Stimulated activated CD4-positive, alpha-beta T cell treated with anti-CD3 and anti-CD28 coated beads, Interleukin-12 subunit alpha, Interleukin-12 subunit beta, amount 100 ng/mL, for 24 hours (primary cell): ENCODE results near the gene SGTA.

ENCODE experiments used
- DNase-seq, 2 experiments: peaks; one replicate each; pipeline ENCODE4 v3.0.0-alpha.2; 2020; ENCODE audit warnings: low read depth in 2 of 2

Gene SGTA

DNA sequence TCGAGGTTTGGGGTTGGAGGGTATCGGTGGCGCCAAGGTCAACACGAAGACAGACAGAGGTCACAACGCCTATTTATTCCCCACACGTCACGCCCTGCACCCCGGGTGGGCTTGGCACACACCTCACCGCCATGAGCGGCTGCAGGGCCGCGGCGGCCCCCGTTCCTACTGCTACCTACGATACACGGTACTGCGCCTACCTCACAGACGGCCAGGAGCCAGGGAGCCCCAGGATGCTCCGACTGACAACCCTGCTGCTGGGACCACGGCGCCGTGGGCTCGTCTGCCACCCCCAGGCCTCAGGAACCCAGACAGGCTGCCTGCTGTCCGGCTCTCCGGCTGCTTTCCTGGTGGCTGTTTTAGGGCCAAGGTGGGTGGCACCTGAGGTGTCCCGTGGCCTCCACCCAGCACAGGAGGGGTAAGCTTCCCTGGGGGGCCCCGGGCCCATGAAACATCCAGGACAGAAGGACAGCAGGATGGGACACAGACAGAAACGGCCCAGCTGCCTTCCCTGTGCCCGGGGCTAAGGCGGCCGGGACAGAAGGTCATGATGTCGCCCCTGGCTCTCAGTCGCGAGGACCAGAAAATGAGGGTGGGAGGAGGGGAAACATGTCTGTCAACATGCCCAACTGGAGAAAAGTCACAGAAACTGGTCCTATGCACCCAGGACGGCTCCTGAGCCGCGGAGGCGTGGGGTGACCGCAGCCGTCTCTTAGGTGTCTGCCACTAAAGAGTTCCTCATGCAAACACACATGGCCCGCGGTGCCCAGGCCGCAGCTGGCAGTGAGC, 28.2 kb downstream of the SGTA start:
- no peak for DNase-seq

DNA sequence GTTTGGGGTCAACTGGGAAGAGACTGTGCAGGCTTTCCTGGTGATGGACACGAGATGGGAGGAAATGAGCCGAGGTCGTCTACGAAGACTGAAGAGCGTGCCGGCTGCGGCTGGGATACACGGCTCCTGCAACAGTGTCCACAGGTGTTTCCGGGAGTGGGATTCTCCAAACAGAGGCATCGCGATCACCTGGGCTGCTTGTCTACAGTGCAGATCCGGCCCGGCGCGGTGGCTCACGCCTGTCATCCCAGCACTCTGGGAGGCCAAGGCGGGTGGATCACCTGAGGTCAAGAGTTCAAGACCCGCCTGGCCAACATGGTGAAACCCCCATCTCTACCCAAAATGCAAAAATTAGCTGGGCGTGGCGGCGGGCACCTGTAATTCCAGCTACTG, 31.6 kb downstream of the SGTA start:
- no peak for DNase-seq

DNA sequence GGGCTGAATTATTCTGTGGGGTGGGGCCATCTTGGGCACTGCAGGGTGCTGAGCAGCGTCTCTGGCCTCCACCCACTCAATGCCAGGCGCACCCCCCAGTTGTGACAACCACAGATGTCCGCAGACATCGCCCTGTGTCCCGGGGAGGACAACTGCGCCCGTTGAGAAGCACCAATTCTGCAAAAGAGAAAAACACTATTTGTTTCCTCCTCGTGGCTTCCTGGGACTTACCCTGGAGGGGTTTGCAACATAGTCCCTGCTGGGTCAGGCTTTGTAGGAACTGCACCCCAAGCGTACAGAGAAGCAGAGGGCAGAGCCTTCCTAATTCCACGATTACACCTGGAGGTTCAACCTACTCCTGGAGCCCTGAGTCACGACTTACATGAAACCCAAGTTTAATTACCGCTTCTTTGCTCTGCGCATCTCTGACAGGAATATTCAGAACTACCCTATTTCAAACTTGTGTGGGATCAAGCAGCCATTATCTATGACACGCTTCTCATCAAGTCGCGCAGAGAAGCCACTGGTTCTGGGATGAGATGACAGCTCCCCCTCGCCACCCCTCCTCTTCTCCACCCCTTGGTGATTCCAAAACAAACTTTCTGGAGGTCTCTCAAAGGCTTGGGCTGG, 32.1 kb downstream of the SGTA start:
- DNase-seq = no peak

DNA sequence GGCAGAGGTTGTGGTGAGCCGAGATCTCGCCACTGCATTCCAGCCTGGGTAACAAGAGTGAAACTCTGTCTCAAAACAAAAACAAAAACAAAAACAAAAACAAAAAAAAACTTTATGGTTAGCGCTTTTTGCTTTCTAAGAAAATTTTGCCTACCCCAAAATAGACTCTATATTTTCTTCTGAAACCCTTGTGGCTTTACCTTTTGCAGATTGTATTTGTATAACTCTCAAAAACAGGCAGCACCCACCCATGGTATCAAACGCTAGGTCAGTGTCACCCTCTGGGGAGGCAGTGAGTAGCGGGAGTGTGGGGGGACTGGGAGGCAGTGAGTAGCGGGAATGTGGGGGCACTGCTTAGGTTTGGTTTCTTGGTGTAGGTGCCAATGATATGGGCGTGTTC, 35.7 kb downstream of the SGTA start:
- DNase-seq = no peak

DNA sequence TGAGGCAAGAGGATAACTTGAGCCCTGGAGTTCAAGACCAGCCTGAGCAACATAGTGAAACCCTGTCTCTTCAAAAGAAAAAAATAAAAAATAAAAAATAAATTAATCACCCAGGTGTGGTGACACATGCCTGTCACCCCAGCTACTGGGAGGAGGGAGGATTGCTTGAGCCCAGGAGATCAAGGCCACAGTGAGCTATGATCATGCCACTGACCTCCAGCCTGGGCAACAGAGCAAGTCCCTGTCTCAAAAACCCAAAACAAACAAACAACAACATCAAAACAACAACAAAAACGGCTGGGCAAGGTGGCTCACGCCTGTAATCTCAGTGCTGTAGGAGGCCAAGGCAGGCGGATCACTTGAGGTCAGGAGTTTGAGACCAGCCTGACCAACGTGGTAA, 39.0 kb downstream of the SGTA start:
- no peak for DNase-seq

DNA sequence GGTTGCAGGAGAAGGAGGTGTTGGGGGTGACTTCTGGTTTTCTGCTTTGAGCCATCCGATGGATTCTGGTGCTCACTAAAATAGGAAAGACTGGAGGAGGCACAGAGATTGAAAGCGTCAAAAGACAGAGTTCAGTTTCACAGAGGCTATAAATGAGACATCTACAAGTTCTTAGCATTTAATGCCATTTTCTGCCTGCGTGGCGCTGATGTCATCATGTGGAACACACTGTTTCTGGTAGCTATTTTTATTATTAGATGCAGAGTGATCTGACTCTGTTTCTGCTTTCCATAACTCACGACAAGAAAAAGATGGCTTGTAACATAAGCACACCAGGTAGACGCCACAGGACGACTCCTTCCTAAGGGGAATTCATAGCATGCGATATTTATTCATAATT, 40.0 kb downstream of the SGTA start:
- DNase-seq = no peak

DNA sequence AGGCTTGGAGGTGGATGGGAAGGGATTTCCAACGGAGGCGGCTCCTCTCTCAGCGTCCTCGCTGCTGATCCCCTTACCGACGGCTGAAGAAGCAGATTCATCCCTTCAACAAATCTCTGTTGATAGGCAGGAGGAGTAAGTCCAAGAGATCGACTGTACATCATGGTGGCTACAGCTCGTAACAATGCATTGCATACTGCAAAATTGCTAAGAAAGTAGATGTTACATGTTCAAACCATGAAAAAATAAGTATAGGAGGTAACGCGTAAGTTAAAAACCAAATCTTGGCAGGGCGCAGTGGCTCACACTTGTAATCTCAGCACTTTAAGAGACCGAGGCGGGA, 42.8 kb downstream of the SGTA start:
- DNase-seq = no peak

DNA sequence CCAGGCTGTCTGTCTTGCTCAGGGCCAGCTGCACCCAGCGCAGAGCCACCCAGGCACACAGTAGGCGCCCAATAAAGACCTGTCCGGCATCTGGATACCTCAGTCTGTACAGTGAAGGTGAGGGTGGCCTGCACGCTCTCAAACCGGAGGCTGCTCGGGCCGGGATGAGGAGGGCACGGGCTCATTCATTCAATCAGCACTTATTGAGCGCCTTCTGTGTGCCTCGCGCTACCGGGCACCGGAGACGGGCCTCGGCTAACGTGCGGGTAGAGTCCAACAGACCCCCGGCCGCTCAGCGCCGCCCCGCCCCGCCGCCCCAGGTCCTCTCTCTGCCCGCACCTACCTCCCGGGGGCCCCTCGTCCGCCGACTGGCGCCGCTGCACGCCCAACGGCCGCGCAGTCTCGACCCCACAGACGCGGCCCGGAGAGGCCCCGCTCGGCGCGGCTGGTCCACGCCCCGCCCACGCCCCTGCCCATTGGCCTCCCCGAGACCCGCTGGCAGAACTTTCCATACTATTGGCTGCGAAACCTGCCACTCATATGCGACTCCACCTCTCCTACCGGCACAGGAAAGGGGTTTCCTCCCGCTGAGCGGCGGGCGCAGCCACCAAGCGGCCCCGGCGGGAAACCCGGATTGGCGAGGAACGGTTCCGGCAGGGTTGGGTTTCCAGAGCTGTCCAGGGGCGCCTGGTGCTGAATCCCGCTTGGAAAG, 43.3 kb downstream of the SGTA start, which contains the start of gene SLC39A3:
Gene SLC39A3, minus strand, starts transcription at position 416 of the 712 bp plus-strand sequence. CDS start 2,760 bp downstream, outside the sequence.
- DNase-seq = peak; percentile 97 to 100

DNA sequence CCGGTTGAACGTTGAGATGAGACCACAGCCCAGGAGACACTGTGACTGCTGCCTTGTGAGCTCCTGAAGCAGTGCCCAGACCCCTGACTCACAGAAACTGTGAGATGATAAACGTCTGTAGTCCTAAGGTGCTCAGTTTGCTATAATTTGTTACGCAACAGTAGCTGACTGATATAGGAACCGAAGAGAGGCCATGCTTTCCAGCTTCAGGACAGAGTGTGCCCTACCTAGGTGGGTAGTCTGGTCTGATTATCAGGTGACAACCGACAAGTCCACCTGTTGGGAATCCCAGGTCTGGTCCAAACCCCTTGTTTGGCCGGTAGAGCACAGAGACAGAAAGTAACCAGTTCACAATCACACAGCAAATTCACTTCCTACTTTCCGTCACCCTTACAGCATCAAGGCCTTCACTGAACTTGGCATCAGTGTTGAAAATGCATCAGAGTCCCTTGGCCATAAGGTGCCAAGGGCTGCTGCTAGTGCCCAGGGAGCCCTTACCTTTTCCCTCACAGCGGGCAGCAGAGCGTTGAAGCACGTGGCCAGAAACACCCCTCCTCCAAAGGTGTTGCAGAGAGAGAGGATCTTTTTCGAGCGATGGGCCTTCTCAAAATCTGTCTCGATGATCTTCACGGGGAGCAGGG, 46.4 kb downstream of the SGTA start:
- DNase-seq = no peak

DNA sequence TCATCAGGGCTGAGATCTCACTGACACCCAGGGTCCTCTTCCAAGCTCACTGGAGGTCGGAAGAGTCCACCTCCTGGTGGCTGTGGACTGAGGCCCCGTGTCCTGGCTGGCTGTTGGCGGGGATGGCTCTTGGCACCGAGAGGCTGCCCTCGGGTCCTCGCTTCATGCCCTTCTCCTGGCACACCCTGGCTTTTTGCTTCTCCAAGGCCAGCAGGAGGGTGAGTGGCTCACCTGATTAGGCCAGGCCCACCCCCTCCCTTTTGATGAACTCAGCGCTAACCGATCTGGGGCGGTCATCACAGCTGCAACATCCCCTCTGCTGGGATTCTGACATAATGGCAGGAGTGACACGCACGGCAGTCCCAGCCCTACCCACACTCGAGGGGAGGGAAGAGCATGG, 47.7 kb downstream of the SGTA start:
- DNase-seq = no peak

DNA sequence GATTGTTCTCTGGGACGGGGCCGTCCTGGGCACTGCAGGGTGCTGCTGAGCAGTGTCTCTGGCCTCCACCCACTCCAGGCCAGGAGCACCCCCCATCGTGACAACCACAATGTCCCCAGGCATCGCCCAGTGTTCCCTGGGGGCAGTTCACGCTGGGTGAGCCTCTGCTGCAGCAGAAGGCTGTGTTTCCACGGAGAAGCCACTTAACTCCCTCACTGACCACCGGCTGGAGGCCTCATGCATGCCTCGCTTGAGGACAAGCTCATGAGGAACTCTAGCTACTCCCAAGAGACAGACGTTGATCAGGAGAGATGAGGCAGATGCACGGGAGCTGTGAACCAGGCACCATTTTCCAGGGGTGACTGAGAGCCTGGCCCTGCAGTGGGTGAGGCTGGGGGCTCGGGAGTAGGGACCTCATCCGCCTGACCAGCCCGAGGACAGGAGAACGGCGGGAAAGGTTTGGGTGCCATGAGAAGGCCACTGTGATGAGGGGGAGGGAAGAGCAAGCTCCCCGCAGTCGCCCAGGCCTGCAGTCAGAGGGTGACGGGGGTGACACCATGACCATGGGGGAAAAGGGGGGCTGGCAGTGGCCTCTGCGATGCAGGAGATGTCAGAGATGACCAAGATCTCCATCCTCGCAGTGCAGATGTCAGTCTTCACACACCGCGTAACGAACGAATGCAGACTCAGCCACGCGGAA, 48.3 kb downstream of the SGTA start:
- no peak for DNase-seq

DNA sequence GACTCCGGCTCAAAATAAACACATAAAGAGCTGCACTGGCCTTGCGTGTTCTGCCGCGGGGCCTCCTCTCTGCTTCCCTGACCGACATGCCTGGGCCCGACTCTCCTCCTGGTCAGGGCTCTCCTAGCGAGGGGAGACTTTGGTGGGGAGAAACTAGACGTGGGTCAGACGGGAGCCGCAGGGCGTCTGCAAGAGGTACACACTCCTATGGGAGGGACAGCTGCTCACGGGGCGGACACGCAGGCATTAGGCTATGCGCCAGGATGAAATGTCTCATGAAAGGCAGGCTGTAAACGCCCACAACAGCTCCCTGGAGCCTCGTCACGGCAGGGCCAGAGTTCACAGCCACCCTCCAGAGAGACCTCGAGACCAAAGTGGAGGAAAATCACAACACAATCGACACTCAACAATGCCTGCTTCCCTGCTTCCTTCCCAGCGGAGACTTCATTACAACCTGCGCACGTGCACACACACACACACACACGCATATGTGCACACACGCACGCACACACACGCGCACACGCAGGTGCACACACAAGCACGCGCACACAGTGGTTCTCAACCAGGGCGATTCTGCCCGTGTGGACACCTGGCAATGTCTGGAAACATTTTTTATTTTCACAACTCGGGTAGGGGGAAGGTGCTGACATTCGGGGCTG, 49.0 kb downstream of the SGTA start:
- DNase-seq = no peak

DNA sequence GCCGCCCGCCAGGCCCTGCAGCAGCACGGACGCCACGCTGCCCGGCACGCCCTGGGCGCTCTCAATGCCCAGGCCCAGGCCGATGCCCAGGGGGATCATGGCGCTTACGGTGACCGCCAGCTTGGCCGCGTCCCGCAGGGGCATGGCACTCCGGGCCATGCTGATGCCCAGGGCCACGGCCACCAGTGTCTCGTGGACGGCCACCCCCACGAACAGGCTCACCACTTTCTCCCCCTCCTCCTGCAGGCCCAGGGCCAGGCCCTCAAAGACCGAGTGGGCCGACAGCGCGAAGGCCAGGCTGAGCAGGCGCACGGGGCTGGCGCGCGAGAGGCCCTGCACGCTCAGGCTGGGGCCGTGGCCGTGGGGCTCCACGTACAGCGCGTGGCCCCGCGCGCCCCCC, 50.2 kb downstream of the SGTA start:
- no peak for DNase-seq

DNA sequence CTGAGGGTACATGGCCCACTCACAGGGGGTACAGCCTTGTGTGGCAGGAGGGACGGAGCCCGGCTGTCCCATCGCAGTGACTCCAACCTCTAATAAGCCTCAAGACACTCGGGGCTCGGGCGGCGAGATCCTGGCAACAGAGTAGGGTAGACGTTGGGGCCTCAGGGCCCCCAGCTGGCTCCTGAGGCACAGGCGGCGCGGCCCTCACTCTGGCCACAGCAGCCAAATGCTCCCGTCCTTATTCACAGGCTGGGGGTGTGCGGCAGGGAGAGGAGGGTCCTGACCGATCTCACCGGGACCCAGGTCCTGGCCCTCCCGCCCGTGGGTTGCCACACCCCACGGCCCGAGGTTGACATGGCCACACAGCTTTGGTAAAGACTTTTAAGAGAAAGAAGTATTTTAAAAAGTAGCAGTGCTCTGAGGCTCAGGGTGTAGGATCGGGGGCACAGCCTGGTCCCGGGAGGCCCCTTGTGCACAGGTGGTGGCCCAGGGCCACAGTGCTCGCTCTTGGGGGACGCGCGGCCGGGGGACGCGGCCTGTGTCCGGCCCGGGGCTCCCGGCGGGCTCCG, 50.8 kb downstream of the SGTA start:
- DNase-seq = no peak

DNA sequence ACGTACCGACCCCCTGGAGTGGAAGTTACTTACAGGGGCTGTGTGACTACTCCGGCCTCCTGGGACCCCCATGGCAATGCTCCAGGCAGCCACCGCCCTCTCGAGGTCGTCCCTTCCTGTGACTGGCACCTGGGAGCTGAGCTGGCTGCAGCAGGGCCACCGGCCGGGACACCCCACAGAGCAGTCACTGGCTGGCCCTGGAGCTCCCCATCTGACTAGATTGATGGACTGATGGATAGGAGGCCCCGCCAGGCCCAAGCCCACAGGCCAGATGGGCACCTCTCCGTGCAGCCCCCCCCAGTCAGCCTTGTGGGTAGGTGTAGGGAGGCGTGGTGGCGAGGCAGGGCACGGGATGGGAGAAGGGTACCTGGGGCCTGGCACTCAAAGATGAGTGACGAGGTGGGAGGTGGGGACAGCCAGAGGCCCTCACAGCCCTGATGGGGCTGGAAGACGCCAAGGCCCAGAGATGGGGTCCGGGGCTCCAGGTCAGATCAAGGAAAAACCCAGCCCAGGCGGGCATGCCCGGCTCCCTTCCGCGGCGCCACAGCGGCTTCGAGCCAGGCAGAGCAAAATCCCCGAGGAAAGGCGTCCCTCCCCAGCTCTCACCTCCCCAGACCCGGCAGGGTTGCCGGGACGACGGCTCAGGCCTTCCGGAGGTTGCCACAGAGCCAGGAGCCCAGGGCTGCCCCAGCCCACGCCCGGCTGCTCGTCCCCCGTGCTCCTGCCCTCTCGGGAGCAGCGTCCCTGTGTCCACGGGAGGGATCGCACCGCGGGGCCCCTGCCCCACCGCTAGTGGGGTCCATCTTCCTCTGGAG, 51.7 kb downstream of the SGTA start:
- DNase-seq = no peak

DNA sequence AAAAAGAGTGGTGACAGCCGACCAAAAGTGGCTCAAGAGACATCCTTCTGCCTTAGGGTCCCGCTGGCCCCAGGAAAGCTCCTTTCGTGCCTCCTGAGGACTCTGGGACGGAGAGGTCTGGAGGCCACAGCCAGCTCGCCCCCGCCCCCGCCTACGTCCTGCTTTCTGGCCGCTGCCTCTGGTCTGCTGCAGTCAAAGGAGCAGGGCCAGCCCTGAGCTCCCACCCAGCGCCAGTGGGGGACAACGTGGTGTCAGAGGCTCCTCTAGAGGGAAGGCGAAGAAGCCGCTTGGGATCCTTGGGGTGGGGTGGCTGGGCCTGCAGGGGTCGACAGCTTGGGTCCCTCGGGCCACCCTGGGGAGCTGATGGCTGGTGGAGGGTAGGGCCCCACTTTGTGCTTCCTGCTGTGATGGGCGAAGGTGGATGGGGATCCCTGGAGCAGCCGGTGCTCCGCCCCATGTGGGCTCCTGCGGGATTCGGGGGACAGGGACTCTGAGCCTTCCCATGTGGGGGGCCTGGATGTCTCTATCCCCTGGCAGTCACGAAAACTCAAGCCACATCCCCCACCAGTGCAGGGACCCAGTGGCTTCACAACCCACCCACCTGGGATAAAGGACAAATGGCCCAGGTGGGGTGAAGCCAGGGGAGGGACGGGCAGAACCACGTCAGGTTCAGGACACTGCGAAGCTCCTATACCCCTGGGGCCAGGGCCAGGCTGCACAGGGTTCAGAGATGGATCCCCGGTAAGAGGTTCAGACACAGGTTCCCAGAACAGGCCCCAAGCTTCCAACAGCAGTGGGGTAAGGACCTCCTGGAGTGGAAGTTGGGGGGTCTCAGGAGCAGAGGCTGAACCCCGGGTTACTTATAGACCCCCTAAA, 52.9 kb downstream of the SGTA start:
- DNase-seq = no peak

DNA sequence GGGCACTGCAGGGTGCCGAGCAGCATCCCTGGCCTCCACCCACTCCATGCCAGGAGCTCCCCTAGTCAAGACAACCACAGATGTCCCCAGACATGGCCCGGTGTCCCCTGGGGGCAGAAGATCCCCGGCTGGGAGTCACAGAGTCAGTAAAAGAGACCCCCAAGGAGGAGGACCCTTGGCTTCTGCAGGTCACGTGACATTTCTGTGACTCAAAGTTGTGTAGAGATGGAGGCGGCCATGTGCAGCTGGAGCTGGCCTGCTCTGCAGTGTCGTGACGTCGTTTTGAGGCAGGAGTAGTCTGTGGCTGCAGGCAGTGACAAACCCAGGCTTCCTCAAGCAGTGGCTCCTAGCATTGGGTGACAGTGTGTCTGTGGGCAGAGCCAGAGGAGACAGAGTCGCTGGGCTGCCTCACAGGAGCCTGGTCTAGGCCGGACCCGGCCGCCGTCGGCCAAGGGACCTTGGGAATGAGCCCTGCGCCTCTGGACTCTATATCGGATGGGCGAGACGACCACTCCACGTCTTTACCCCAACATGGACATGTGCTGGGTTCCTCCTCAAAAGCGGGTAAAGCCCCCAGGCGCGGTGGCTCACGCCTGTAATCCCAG, 54.2 kb downstream of the SGTA start:
- no peak for DNase-seq

DNA sequence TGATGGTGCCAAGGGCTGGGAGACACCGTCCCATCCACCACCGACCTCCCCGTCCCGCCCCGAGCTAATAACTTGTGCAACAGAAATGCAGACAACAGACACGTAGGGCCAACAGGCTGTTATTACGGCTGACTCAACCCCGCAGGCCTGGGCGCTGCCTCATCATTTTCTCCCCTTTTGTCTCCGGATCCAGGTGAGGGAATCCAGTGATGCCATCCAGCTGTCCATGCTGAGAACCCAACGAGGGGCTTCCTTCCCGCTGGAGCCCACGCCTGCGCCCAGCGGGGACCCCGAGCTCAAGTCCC, 55.5 kb downstream of the SGTA start:
- DNase-seq = no peak
